ENCODE measurements around the gene THBS4.

THBS4 gene

DNA sequence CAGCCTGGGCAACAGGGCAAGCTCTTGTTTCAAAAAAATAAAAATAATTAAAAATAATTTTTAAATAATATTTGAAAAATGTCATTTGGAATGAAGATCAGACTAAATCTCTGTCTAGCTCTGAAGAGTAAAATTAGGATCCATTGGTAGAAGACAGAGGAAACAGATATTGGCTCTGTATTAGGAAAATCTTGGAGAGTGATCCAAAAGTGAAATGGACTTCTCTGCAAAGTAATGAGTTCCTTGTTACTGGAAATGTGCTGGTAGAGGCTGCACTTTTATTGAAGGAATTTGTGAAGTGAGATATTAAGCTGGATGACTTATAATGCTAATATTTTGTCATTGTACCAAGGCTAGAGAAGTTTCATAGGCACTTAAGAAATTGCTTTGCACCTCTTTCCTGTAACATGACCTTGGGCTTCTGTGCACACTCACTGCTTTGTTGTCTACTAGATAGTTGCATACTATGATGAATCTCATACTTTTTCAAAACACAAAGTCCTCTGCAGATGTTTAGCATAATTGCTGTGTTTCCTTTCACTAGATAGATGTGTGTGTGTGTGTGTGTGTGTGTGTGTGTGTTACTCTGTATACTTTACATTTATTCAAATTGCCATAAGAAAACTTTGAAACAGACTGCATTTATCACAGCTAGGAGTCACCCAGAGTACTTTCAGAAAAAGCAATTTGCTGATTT, 13.1 kb downstream of the THBS4 start:
- no peak for DNase-seq

DNA sequence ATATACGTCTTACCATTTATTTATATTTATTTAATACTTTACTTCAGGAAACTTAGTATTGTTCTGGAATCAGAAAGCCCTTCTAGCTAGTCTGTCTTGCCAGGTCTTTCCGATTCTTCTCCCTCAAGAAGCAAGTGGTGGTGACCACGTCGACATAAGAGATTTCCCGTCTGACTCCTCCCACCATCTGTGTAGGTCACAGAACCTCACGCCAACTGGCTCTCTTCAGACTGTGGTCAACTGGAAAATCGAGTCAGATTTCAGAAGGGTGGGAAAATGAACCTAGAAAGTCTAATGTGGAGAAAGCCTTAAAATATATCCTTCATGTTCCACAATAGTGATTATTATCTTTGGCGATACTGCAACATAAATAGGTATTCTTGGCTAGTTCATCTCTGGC, 17.3 kb downstream of the THBS4 start:
- no peak for DNase-seq

- no peak for DNase-seq
Observed at GRCh38 chr5:80054682-80055081, 19.5 kb downstream of the THBS4 start.

- DNase-seq, result peak; percentile 82
Observed at GRCh38 chr5:80055491-80056170, 20.5 kb downstream of the THBS4 start.

GRCh38 chr5:80057099-80057498, 22.0 kb downstream of the THBS4 start:
- no peak for DNase-seq

- no peak for DNase-seq
Observed at GRCh38 chr5:80057921-80058320, 22.8 kb downstream of the THBS4 start.

- DNase-seq, result no peak
Observed at GRCh38 chr5:80059354-80059980, 24.3 kb downstream of the THBS4 start.

- no peak for DNase-seq
Observed at GRCh38 chr5:80060966-80061365, 25.8 kb downstream of the THBS4 start.

- DNase-seq, result no peak
Observed at GRCh38 chr5:80061547-80061946, 26.4 kb downstream of the THBS4 start.

- DNase-seq, result no peak
Observed at GRCh38 chr5:80064124-80064523, 29.0 kb downstream of the THBS4 start.

DNA sequence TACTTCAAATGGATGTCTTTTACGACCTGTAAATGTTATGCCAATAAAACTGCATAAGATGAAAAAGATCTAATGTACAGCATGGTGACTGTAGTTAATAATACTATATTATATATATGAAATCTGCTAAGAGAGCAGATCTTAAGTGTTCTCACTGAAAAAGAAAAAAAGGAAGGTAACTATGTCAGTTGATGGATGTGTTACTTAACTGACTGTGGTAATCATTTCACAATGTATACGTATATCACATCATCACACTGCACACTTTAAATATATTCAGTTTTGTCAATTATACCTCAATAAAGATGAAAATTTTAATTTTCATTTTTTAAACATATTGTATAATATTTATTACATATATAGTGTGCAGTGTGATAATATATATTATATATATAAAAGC, 31.9 kb downstream of the THBS4 start:
- DNase-seq, result no peak

- DNase-seq, result no peak
Observed at GRCh38 chr5:80067531-80068245, 32.5 kb downstream of the THBS4 start.

DNA sequence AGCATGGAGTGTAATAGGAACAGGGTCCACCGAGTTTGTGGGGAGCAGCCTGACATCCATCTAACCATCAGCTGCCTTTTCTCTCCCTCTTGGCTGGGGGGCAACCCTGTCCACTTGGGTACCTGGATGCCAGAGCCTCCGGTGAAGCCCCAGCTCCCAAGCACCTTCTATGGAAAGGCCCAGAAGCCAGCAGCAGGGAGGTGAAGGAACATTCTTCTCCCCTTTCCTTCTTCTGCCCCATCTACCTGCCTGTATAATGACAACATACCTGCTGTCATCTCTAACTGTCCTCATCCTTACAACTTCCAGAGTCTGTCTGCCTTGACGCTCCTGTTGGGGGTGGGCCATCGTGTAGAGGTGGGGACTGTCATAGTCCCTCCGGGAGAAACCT, 33.1 kb downstream of the THBS4 start:
- no peak for DNase-seq

- DNase-seq, result no peak
Observed at GRCh38 chr5:80068775-80069174, 33.6 kb downstream of the THBS4 start.

- peak; percentile 11 for DNase-seq
Observed at GRCh38 chr5:80069251-80069800, 34.2 kb downstream of the THBS4 start.

- no peak for DNase-seq
Observed at GRCh38 chr5:80069918-80070318, 34.8 kb downstream of the THBS4 start.

- DNase-seq, result no peak
Observed at GRCh38 chr5:80070338-80071056, 35.3 kb downstream of the THBS4 start.

- DNase-seq, result no peak
Observed at GRCh38 chr5:80071510-80072021, 36.4 kb downstream of the THBS4 start.

- no peak for DNase-seq
Observed at GRCh38 chr5:80072103-80073073, 37.2 kb downstream of the THBS4 start.

- no peak for DNase-seq
Observed at GRCh38 chr5:80076131-80077050, 41.2 kb downstream of the THBS4 start.
